Fibroblast of lung (primary cell): ENCODE results near the gene SMOC2.

Source experiments
- CTCF ChIP-seq, 2 donors: IDR thresholded peaks in 1 of 2; conservative IDR thresholded peaks in 1 of 2; 1 replicate in 1 of 2; 2 replicates in 1 of 2; pipeline ENCODE4 v1.5.1; 2011 to 2012; ENCODE audit warnings: low read length in 2 of 2, control low read depth in 1 of 2, inconsistent platforms in 1 of 2, low read depth in 1 of 2, mild to moderate bottlenecking in 1 of 2
- EZH2 ChIP-seq: IDR thresholded peaks from 2 replicates; pipeline ENCODE4 v1.5.1; 2012; ENCODE audit warnings: low read length, control low read depth, mild to moderate bottlenecking; ENCODE audit errors: missing control alignments

- TF ChIP-seq CTCF (conservative IDR thresholded peaks at IDR 0.05 in 1 of 2, IDR thresholded peaks at IDR 0.05 in 1 of 2; ENCODE audit: low read depth in 1 of 2, low read length in 2 of 2): no peak
- TF ChIP-seq EZH2: no peak
Measured at GRCh38 chr6:168420706-168421105, 20.3 kb upstream of the SMOC2 start.
